Upper lobe of right lung (tissue), 1 donor: ENCODE results near the gene PKD2L1. TPM values are rescaled to one million over a fixed set of nuclear protein-coding genes. Genes with fewer than 3 reads are reported as not detected.

Experiments used
- ATAC-seq: fragments of 200-7000 bp; cut with Tn5 transposase; one replicate; pipeline ENCODE4 v1.9.1; 2020; ENCODE audit warnings: mild to moderate bottlenecking, moderate library complexity
- DNase-seq: peaks from one replicate; pipeline ENCODE4 v3.0.0-alpha.2; 2020
- H3K27ac ChIP-seq: fragments of 200-600 bp; one replicate; pipeline ENCODE4 v1.8.0; 2022
- H3K27me3 ChIP-seq: fragments of 200-600 bp; one replicate; pipeline ENCODE4 v1.8.0; 2022; ENCODE audit warnings: mild to moderate bottlenecking
- H3K36me3 ChIP-seq: fragments of 200-600 bp; one replicate; pipeline ENCODE4 v1.8.0; 2022
- H3K4me1 ChIP-seq: fragments of 200-600 bp; one replicate; pipeline ENCODE4 v1.8.0; 2022
- H3K4me3 ChIP-seq: fragments of 200-600 bp; one replicate; pipeline ENCODE4 v1.8.0; 2022; ENCODE audit warnings: mild to moderate bottlenecking
- H3K9me3 ChIP-seq: fragments of 200-600 bp; one replicate; pipeline ENCODE4 v1.8.0; 2022
- CTCF ChIP-seq: fragments of 200-600 bp; IDR thresholded peaks from one replicate; pipeline ENCODE4 v1.8.0; 2022; ENCODE audit warnings: antibody characterized with exemption
- intact Hi-C: fragments of 100-400 bp; cut with DNase I; formaldehyde crosslinking; loops from one replicate; pipeline ENCODE4 v1.11.0; 2022
- total RNA-seq: library from RNA; stranded (reverse); fragmentation: NEBNext Ultra II Directional; extraction: Animal tissue kit (Norgen Biotek cat#: 25700); gene quantifications from one replicate; pipeline ENCODE4 v1.2.1, GENCODE V29; 2021
- donor health status: DM: no; HTN: yes; CAD: no; lungs with severe emphysema.

Gene PKD2L1
- total RNA-seq, 1 donor from 2014 or later, result 2.1 TPM

- no peak for TF ChIP-seq CTCF
- H3K4me3 ChIP-seq, result no peak overlapping the region
- H3K27ac ChIP-seq, result no peak overlapping the region
- no peaks in the 10 kb centered on the region for H3K4me1 ChIP-seq
- DNase-seq (no peak), ATAC-seq (no peak)
- H3K36me3 ChIP-seq, result peaks cover 94% of the 10 kb centered on the region
- intact Hi-C loops, result no loop called here
- no peaks in the 10 kb centered on the region for H3K27me3 ChIP-seq
- no peaks in the 10 kb centered on the region for H3K9me3 ChIP-seq
These were observed 84.4 kb downstream of the PKD2L1 start for GRCh38 chr10:100245484-100246220.

DNA sequence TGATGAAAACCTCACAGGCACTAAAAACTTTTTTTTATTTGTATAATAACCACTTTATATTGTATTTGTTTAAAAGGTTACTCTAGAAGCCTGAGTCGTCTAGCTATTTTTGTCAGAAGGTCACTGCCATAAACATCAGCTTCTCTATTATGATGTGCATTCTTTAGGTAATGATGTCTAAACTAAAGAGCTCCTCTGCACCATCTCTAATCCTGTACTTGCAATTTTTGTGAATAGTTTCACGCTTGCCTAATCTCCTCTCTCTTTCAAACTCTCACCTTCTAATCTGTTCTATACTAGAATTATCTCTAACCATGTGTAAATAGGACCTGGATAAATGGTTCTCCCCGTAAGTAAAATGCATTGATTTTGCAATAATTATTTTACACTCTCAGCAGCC lies 90.2 kb downstream of the PKD2L1 start:
- Histone ChIP-seq H3K9me3 (no peaks in the 10 kb centered on the region), H3K4me3 (no peak overlapping the region), H3K27me3 (no peaks in the 10 kb centered on the region), H3K4me1 (no peaks in the 10 kb centered on the region), H3K27ac (no peak overlapping the region), H3K36me3 (peaks cover 90% of the 10 kb centered on the region)
- intact Hi-C loops, result no loop called here
- no peak for TF ChIP-seq CTCF
- no peak for ATAC-seq
- no peak for DNase-seq

GRCh38 chr10:100238429-100238828 lies 91.6 kb downstream of the PKD2L1 start:
- ATAC-seq (no peak), DNase-seq (no peak)
- Histone ChIP-seq H3K27ac (no peak overlapping the region), H3K4me3 (no peak overlapping the region), H3K4me1 (no peaks in the 10 kb centered on the region), H3K27me3 (no peaks in the 10 kb centered on the region), H3K36me3 (peaks cover 88% of the 10 kb centered on the region), H3K9me3 (no peaks in the 10 kb centered on the region)
- TF ChIP-seq CTCF, result no peak
- intact Hi-C loops, result no loop called here

Other genes with a start within 250 kb of the PKD2L1 start
- gene CPN1, start 248.4 kb downstream of the PKD2L1 start, total RNA-seq, result not detected
- 24.3 TPM for gene ERLIN1, start 144.2 kb downstream of the PKD2L1 start, total RNA-seq
- gene CHUK, start 100.6 kb downstream of the PKD2L1 start, total RNA-seq, result 21.1 TPM
- gene CWF19L1, start 62.6 kb downstream of the PKD2L1 start, total RNA-seq, result 16.8 TPM
- gene BLOC1S2, start 43.5 kb downstream of the PKD2L1 start, total RNA-seq, result 42.1 TPM
- gene SCD, start 17.0 kb upstream of the PKD2L1 start, total RNA-seq, result 276 TPM
- gene WNT8B, start 132.8 kb upstream of the PKD2L1 start, total RNA-seq, result not detected
- gene SEC31B, start 189.6 kb upstream of the PKD2L1 start, total RNA-seq, result 18.2 TPM
- gene NDUFB8, start 199.6 kb upstream of the PKD2L1 start, total RNA-seq, result 110 TPM
- 36.8 TPM for gene HIF1AN, start 205.7 kb upstream of the PKD2L1 start, total RNA-seq